Sigmoid colon (tissue), 4 donors: ENCODE results near the gene TKTL1.

Experiments used
- CTCF ChIP-seq, 4 experiments: fragments of 450-650 bp in 3 of 4; fragments of 200-600 bp in 1 of 4; IDR thresholded peaks; one replicate each; pipeline ENCODE4 v1.5.1; 2016 to 2019; ENCODE audit warnings: antibody characterized with exemption in 4 of 4, mild to moderate bottlenecking in 3 of 4, moderate library complexity in 2 of 4
- POLR2A ChIP-seq, 2 donors: fragments of 450-650 bp; IDR thresholded peaks; one replicate each; pipeline ENCODE4 v1.6.1; 2016; ENCODE audit warnings: antibody characterized with exemption in 2 of 2, mild to moderate bottlenecking in 2 of 2, moderate library complexity in 2 of 2
- POLR2AphosphoS5 ChIP-seq, 4 donors: sonication (generic); formaldehyde crosslinking; IDR thresholded peaks; one replicate each; pipeline ENCODE4 v1.6.1; 2017; ENCODE audit warnings: antibody characterized with exemption in 4 of 4

- TF ChIP-seq CTCF (IDR thresholded peaks at IDR 0.05): peak; percentile 29 to 76 (median 47)
- no peak for TF ChIP-seq POLR2AphosphoS5 (IDR thresholded peaks at IDR 0.05)
- TF ChIP-seq POLR2A (IDR thresholded peaks at IDR 0.05): no peak
These were observed 12.7 kb downstream of the TKTL1 start for GRCh38 chrX:154308108-154308946.
